Sigmoid colon (tissue), 7 donors: ENCODE results near the gene S100A16. TPM values are rescaled to one million over a fixed set of nuclear protein-coding genes. Genes with fewer than 3 reads are reported as not detected.

Experiments
- DNase-seq: peaks from one replicate; pipeline ENCODE4 v3.0.0-alpha.2; 2019
- H3K27ac ChIP-seq, 4 donors: fragments of 200-600 bp; sonication (generic); one replicate each; pipeline ENCODE4 v1.5.1; 2016 to 2019; ENCODE audit warnings: mild to moderate bottlenecking in 1 of 4
- H3K27me3 ChIP-seq, 3 donors: fragments of 200-600 bp; sonication (generic); one replicate each; pipeline ENCODE4 v1.5.1; 2019; ENCODE audit warnings: mild to moderate bottlenecking in 1 of 3
- H3K36me3 ChIP-seq, 4 donors: fragments of 200-600 bp; sonication (generic); one replicate each; pipeline ENCODE4 v1.5.1; 2016 to 2019
- H3K4me1 ChIP-seq, 4 donors: fragments of 200-600 bp; sonication (generic); one replicate each; pipeline ENCODE4 v1.5.1; 2017 to 2019
- H3K4me3 ChIP-seq, 4 donors: fragments of 200-600 bp; sonication (generic); one replicate each; pipeline ENCODE4 v1.5.1; 2017 to 2019; ENCODE audit warnings: mild to moderate bottlenecking in 2 of 4, moderate library complexity in 1 of 4
- H3K9me3 ChIP-seq, 4 donors: fragments of 200-600 bp in 3 of 4; sonication (generic) in 3 of 4; one replicate each; pipeline versions ENCODE4 v1.5.1 to v1.6.1; 2013 to 2019
- CTCF ChIP-seq, 4 experiments: fragments of 450-650 bp in 3 of 4; fragments of 200-600 bp in 1 of 4; IDR thresholded peaks; one replicate each; pipeline ENCODE4 v1.5.1; 2016 to 2019; ENCODE audit warnings: antibody characterized with exemption in 4 of 4, mild to moderate bottlenecking in 3 of 4, moderate library complexity in 2 of 4
- EP300 ChIP-seq, 4 donors: sonication (generic); formaldehyde crosslinking; IDR thresholded peaks; one replicate each; pipeline ENCODE4 v1.6.1; 2017; ENCODE audit warnings: antibody characterized with exemption in 4 of 4
- POLR2A ChIP-seq, 2 donors: fragments of 450-650 bp; IDR thresholded peaks; one replicate each; pipeline ENCODE4 v1.6.1; 2016; ENCODE audit warnings: antibody characterized with exemption in 2 of 2, mild to moderate bottlenecking in 2 of 2, moderate library complexity in 2 of 2
- POLR2AphosphoS5 ChIP-seq, 4 donors: sonication (generic); formaldehyde crosslinking; IDR thresholded peaks; one replicate each; pipeline ENCODE4 v1.6.1; 2017; ENCODE audit warnings: antibody characterized with exemption in 4 of 4
- WGBS, 2 donors: extraction: QIAGEN DNeasy Blood & Tissue Kit; methylation state at CpG; one replicate each; pipeline ENCODE4 v1.1.7; 2013; 5-methylcytosine and 5-hydroxymethylcytosine counted together
- intact Hi-C: fragments of 100-400 bp; cut with DNase I; formaldehyde crosslinking; loops from one replicate; pipeline ENCODE4 v1.15.1; 2023
- polyA plus RNA-seq, 3 donors: library from polyadenylated mRNA; stranded (reverse); fragments of 200-250 nt; gene quantifications; one replicate each; pipeline ENCODE4 v1.2.3, GENCODE V29; 2013
- total RNA-seq, 4 donors: library from RNA; depleted of rRNA; stranded (reverse); fragments of >200 nt; gene quantifications; one replicate each; pipeline ENCODE4 v1.1.0, GENCODE V29; 2016
- donor health status: healthy with polysubstance abuse.
- donor health status: Bipolar disorder and iron deficiency.
- donor health status: healthy.

S100A16 gene
- total and polyA plus RNA-seq, 7 donors, result 35.6 to 492 (median 49.9) TPM

GRCh38 chr1:153608089-153608682 is 4.8 kb downstream of the S100A16 start:
- TF ChIP-seq CTCF (IDR thresholded peaks at IDR 0.05) (no peak), POLR2A (IDR thresholded peaks at IDR 0.05) (no peak), EP300 (IDR thresholded peaks at IDR 0.05) (no peak), POLR2AphosphoS5 (IDR thresholded peaks at IDR 0.05) (no peak)
- 75 to 80% methylated on average over 7 of the region's 7 CpGs for WGBS, 2 donors

GRCh38 chr1:153607381-153607780 is 5.6 kb downstream of the S100A16 start:
- TF ChIP-seq POLR2AphosphoS5 (IDR thresholded peaks at IDR 0.05), result no peak
- DNase-seq, result no peak
- Histone ChIP-seq H3K27ac (peak overlapping the region; percentile 78 to 90 (median 84)), H3K4me3 (no peak overlapping the region), H3K27me3 (no peaks in the 10 kb centered on the region), H3K36me3 (peaks cover 0 to 27% (median 13%) of the 10 kb centered on the region in 4 donors), H3K9me3 (no peaks in the 10 kb centered on the region), H3K4me1 (peaks cover 0 to 42% (median 36%) of the 10 kb centered on the region in 4 donors)
- intact Hi-C loops, result no loop called here
- 95 to 97% methylated on average over 8 of the region's 8 CpGs for WGBS, 2 donors

More at GRCh38 chr1:153608089-153608682, 4.8 kb downstream of the S100A16 start:
- intact Hi-C loops, result no loop called here
- H3K27me3 ChIP-seq, result no peaks in the 10 kb centered on the region
- peaks cover 0 to 45% (median 38%) of the 10 kb centered on the region in 4 donors for H3K4me1 ChIP-seq
- peak overlapping the region; percentile 78 to 90 (median 84) for H3K27ac ChIP-seq
- H3K36me3 ChIP-seq, result peaks cover 0 to 27% (median 13%) of the 10 kb centered on the region in 4 donors
- peak overlapping the region; percentile 1 to 39 (median 25) for H3K4me3 ChIP-seq
- H3K9me3 ChIP-seq, result no peaks in the 10 kb centered on the region
- DNase-seq, result no peak

GRCh38 chr1:153606194-153606593 is 6.7 kb downstream of the S100A16 start:
- Histone ChIP-seq H3K9me3 (no peaks in the 10 kb centered on the region), H3K4me1 (peaks cover 0 to 33% (median 28%) of the 10 kb centered on the region in 4 donors), H3K4me3 (no peak overlapping the region), H3K36me3 (peaks cover 0 to 27% (median 13%) of the 10 kb centered on the region in 4 donors), H3K27ac (no peak overlapping the region), H3K27me3 (no peaks in the 10 kb centered on the region)
- DNase-seq, result no peak
- intact Hi-C loops, result no loop called here
- 90 to 98% methylated on average over 11 of the region's 11 CpGs for WGBS, 2 donors
- TF ChIP-seq POLR2A (IDR thresholded peaks at IDR 0.05), result no peak
- no peak for TF ChIP-seq POLR2AphosphoS5 (IDR thresholded peaks at IDR 0.05)
- no peak for TF ChIP-seq CTCF (IDR thresholded peaks at IDR 0.05)
- TF ChIP-seq EP300 (IDR thresholded peaks at IDR 0.05), result no peak

GRCh38 chr1:153602749-153603148 is 10.2 kb downstream of the S100A16 start:
- Histone ChIP-seq H3K9me3 (no peaks in the 10 kb centered on the region), H3K4me3 (no peak overlapping the region), H3K36me3 (peaks cover 0 to 24% (median 13%) of the 10 kb centered on the region in 4 donors), H3K27ac (no peak overlapping the region), H3K27me3 (no peaks in the 10 kb centered on the region), H3K4me1 (no peaks in the 10 kb centered on the region)
- no peak for DNase-seq
- WGBS, 2 donors, result 86 to 91% methylated on average over 6 of the region's 6 CpGs
- intact Hi-C loops, result no loop called here
- TF ChIP-seq CTCF (IDR thresholded peaks at IDR 0.05) (no peak), EP300 (IDR thresholded peaks at IDR 0.05) (no peak), POLR2AphosphoS5 (IDR thresholded peaks at IDR 0.05) (no peak), POLR2A (IDR thresholded peaks at IDR 0.05) (no peak)

GRCh38 chr1:153599847-153600246 is 13.1 kb downstream of the S100A16 start:
- Histone ChIP-seq H3K9me3 (no peaks in the 10 kb centered on the region), H3K4me1 (no peaks in the 10 kb centered on the region), H3K27ac (no peak overlapping the region), H3K27me3 (no peaks in the 10 kb centered on the region), H3K4me3 (no peak overlapping the region), H3K36me3 (no peaks in the 10 kb centered on the region)
- intact Hi-C loops, result no loop called here
- WGBS, 2 donors, result 90% methylated on average over 7 of the region's 7 CpGs
- no peak for DNase-seq
- TF ChIP-seq CTCF (IDR thresholded peaks at IDR 0.05) (no peak), POLR2AphosphoS5 (IDR thresholded peaks at IDR 0.05) (no peak), POLR2A (IDR thresholded peaks at IDR 0.05) (no peak), EP300 (IDR thresholded peaks at IDR 0.05) (no peak)
